HEK293 (cell line): ENCODE measurements around the gene LCN6.

Source experiments
- CTCF ChIA-PET: fragments of 350-600 bp; formaldehyde crosslinking; extraction: SDS; loops from one replicate; lab custom pipeline; 2021; ENCODE audit warnings: antibody characterized with exemption; lab: Yijun Ruan, JAX
- POLR2A ChIA-PET: fragments of 300-600 bp; formaldehyde crosslinking; extraction: SDS; loops from one replicate; lab custom pipeline; 2020; ENCODE audit warnings: antibody characterized with exemption, inconsistent platforms; lab: Yijun Ruan, JAX
- H3K27ac ChIP-seq: fragments of 200-500 bp; sonication (Bioruptor generic); 2 replicates; pipeline ENCODE4 v1.5.1; 2014; ENCODE audit warnings: low read depth, low read length, control low read depth, inconsistent platforms; ENCODE audit errors: extremely low read depth
- H3K36me3 ChIP-seq, 2 experiments: fragments of 200-500 bp in 1 of 2; sonication (Bioruptor generic) in 1 of 2; 1 replicate in 1 of 2; 2 replicates in 1 of 2; pipeline ENCODE4 v1.5.1; 2014 to 2017; ENCODE audit warnings: inconsistent platforms in 2 of 2, low read length in 2 of 2; ENCODE audit not compliant: control insufficient read depth in 2 of 2, insufficient read depth in 1 of 2
- H3K4me1 ChIP-seq: fragments of 200-500 bp; sonication (Bioruptor generic); 2 replicates; pipeline ENCODE4 v1.5.1; 2014; ENCODE audit warnings: mild to moderate bottlenecking, low read length, inconsistent platforms; ENCODE audit not compliant: control insufficient read depth, insufficient read depth
- H3K4me3 ChIP-seq: 2 replicates; pipeline ENCODE4 v1.5.1; 2011; ENCODE audit warnings: low read depth, mild to moderate bottlenecking, control low read depth, low read length, moderate library complexity
- H3K9me3 ChIP-seq: fragments of 200-500 bp; sonication (Bioruptor generic); 2 replicates; pipeline ENCODE4 v1.5.1; 2014; ENCODE audit warnings: low read depth, low read length, inconsistent platforms; ENCODE audit not compliant: control insufficient read depth, insufficient read depth
- AEBP2 ChIP-seq: fragments of 450-650 bp; formaldehyde crosslinking; IDR thresholded peaks from 2 replicates; pipeline ENCODE4 v1.5.1; 2016; ENCODE audit warnings: missing biosample characterization, missing genetic modification characterization, borderline replicate concordance
- SCRT1 ChIP-seq: fragments of 450-650 bp; formaldehyde crosslinking; IDR thresholded peaks from 2 replicates; pipeline ENCODE4 v1.5.1; 2016; ENCODE audit warnings: missing biosample characterization, missing genetic modification characterization, borderline replicate concordance
- SCRT2 ChIP-seq: fragments of 450-650 bp; formaldehyde crosslinking; IDR thresholded peaks from 2 replicates; pipeline ENCODE4 v1.5.1; 2016; ENCODE audit warnings: missing biosample characterization, missing genetic modification characterization
- ZBTB26 ChIP-seq: fragments of 450-650 bp; formaldehyde crosslinking; optimal IDR thresholded peaks from 2 replicates; pipeline ENCODE3; 2016; ENCODE audit warnings: missing biosample characterization, mild to moderate bottlenecking, missing genetic modification characterization
- ZFHX2 ChIP-seq: fragments of 450-650 bp; formaldehyde crosslinking; conservative IDR thresholded peaks from 2 replicates; pipeline ENCODE4 v1.5.1; 2016; ENCODE audit warnings: missing biosample characterization, missing genetic modification characterization
- ZNF157 ChIP-seq: fragments of 450-650 bp; formaldehyde crosslinking; IDR thresholded peaks from 2 replicates; pipeline ENCODE4 v1.5.1; 2016; ENCODE audit warnings: missing biosample characterization, missing genetic modification characterization
- ZNF341 ChIP-seq: fragments of 450-650 bp; formaldehyde crosslinking; IDR thresholded peaks from 2 replicates; pipeline ENCODE4; 2016; ENCODE audit warnings: low read depth, missing biosample characterization, missing genetic modification characterization
- ZNF548 ChIP-seq: fragments of 450-650 bp; formaldehyde crosslinking; IDR thresholded peaks from 2 replicates; pipeline ENCODE4 v1.5.1; 2016; ENCODE audit warnings: missing biosample characterization, missing genetic modification characterization
- ZNF600 ChIP-seq: fragments of 450-650 bp; formaldehyde crosslinking; IDR thresholded peaks from 2 replicates; pipeline ENCODE4 v1.5.1; 2016; ENCODE audit warnings: missing biosample characterization, missing genetic modification characterization
- ZNF692 ChIP-seq: fragments of 450-650 bp; formaldehyde crosslinking; IDR thresholded peaks from 2 replicates; pipeline ENCODE4 v1.5.1; 2016; ENCODE audit warnings: missing biosample characterization, missing genetic modification characterization
- TF ChIP-seq, protein P1 (sequence below): fragments of 450-650 bp; formaldehyde crosslinking; IDR thresholded peaks from 2 replicates; pipeline ENCODE4 v1.5.1; 2017; ENCODE audit warnings: missing biosample characterization, mild to moderate bottlenecking, missing genetic modification characterization, moderate library complexity

Gene LCN6

GRCh38 chr9:136709454-136710109 is 38.7 kb downstream of the LCN6 start (continued):
- TF ChIP-seq, protein P1, sequence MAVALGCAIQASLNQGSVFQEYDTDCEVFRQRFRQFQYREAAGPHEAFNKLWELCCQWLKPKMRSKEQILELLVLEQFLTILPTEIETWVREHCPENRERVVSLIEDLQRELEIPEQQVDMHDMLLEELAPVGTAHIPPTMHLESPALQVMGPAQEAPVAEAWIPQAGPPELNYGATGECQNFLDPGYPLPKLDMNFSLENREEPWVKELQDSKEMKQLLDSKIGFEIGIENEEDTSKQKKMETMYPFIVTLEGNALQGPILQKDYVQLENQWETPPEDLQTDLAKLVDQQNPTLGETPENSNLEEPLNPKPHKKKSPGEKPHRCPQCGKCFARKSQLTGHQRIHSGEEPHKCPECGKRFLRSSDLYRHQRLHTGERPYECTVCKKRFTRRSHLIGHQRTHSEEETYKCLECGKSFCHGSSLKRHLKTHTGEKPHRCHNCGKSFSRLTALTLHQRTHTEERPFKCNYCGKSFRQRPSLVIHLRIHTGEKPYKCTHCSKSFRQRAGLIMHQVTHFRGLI (tag by site-specific recombination) = no peak
- no peak for TF ChIP-seq ZFHX2 (tag by site-specific recombination)
- no peak for TF ChIP-seq ZNF692
- TF ChIP-seq ZNF600 = 0 out of 2 replicates have a peak, but pooled peaks have one; percentile 19
- no peak for TF ChIP-seq ZNF548 (tag by site-specific recombination)

DNA sequence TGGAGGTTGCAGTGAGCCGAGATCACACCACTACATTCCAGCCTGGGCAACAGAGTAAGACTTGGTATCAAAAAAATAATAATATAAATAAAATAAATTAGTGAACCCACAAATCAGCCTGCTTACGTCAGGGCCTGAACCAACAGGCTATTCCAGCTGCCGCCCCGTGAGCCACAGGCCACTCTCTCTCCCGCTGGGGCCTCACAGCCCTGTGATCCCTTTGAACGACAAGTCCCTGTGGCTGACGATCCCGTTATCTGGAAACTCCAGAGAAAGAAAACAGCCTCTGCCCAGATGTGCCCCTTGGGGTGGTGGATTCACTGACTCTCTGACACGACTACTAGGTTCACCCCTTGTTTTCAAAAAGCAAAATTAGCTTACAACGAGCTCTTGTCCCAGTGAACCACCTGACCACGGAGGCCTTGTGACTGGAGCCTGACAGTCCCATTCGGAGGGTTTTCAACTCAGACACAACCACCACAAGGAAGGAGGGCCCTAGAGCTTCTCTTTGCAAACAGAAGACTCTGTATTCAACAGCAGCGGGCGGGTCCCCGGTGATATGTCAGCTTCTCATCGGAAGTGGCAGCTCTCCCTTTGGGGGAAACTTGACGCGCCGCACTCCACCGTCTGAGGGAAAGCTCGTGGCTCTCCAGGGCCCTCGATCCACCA is 40.3 kb downstream of the LCN6 start:
- H3K4me3 ChIP-seq = no peak overlapping the region
- H3K36me3 ChIP-seq = no peaks in the 10 kb centered on the region
- no peaks in the 10 kb centered on the region for H3K4me1 ChIP-seq
- H3K27ac ChIP-seq = no peak overlapping the region
- TF ChIP-seq ZBTB26 (no peak), ZNF341 (tag by site-specific recombination) (peak; percentile 63), SCRT2 (tag by site-specific recombination) (peak; percentile 23; the same call in 1 of the 2 replicates)
- H3K9me3 ChIP-seq = no peaks in the 10 kb centered on the region
- ChIA-PET CTCF (interaction anchor here (0.6 to 1.4 kb wide), 5 partner anchors 14 to 1128 kb away, joined by 3 to 9 read pairs (median 3); no protein-coding TSS in a partner anchor), POLR2A (interaction anchor here (0.8 to 1.4 kb wide), 4 partner anchors 19 to 31 kb away, joined by 3 to 4 read pairs (median 4); no protein-coding TSS in a partner anchor)

DNA sequence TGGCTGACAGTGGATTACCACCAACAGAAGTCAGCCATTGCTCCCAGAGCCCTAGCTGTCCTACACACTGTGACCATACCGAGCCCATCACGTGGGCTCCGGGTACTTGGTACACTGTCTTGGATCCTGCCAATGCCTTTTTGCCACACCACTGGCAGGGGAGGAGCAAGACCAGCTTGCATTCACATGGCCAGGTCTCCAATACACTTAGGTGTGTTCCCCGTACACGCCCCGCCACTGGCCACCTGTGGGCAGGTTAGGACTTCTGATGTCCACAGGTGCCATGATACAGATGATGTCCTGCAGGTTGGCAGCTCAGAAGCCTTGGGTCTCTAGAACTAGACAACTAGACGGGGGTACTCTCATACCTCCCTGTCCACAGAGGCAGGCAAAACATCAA is 41.3 kb downstream of the LCN6 start:
- TF ChIP-seq AEBP2 (tag by site-specific recombination) (no peak), SCRT2 (tag by site-specific recombination) (0 out of 2 replicates have a peak, but pooled peaks have one; percentile 26), ZNF157 (tag by site-specific recombination) (peak; percentile 94), SCRT1 (tag by site-specific recombination) (peak; percentile 40; the same call in 1 of the 2 replicates)
- ChIA-PET CTCF (interaction anchor here (0.6 to 1.0 kb wide), 5 partner anchors 12 to 510 kb away, joined by 3 to 7 read pairs (median 4); no protein-coding TSS in a partner anchor), POLR2A (interaction anchor here (0.6 kb wide), 1 partner anchor 1136 kb away, joined by 3 read pairs; no protein-coding TSS in a partner anchor)
- Histone ChIP-seq H3K9me3 (no peaks in the 10 kb centered on the region), H3K27ac (no peak overlapping the region), H3K4me3 (no peak overlapping the region), H3K4me1 (no peaks in the 10 kb centered on the region), H3K36me3 (no peaks in the 10 kb centered on the region)
